GM23338 (cell line): ENCODE data around the gene TNS3. TPM values are rescaled to one million over a fixed set of nuclear protein-coding genes. Genes with fewer than 3 reads are reported as not detected.

Source experiments
- ATAC-seq: fragments of 200-7000 bp; cut with Tn5 transposase; 3 replicates; pipeline ENCODE4 v1.9.1; 2020
- DNase-seq: peaks from one replicate; pipeline ENCODE4 v3.0.0-alpha.2; 2015; ENCODE audit warnings: low spot score
- H2AFZ ChIP-seq: fragments of 200-600 bp; sonication (generic); 2 replicates; pipeline ENCODE4 v1.8.0; 2016; ENCODE audit warnings: antibody characterized with exemption, mild to moderate bottlenecking, moderate library complexity
- H3F3A ChIP-seq: fragments of 200-600 bp; sonication (generic); replicated peaks from 2 replicates; pipeline ENCODE4 v1.8.0; 2017; ENCODE audit warnings: antibody characterized with exemption, mixed run types, low read depth
- H3K27ac ChIP-seq: fragments of 200-600 bp; sonication (generic); 2 replicates; pipeline ENCODE4 v1.6.1; 2016; ENCODE audit warnings: low read depth
- H3K27me3 ChIP-seq: fragments of 200-600 bp; sonication (generic); 2 replicates; pipeline ENCODE4 v1.8.0; 2016; ENCODE audit warnings: mild to moderate bottlenecking, mixed run types, moderate library complexity; ENCODE audit not compliant: insufficient read depth
- H3K36me3 ChIP-seq: fragments of 200-600 bp; sonication (generic); 2 replicates; pipeline ENCODE4 v1.8.0; 2016; ENCODE audit warnings: mild to moderate bottlenecking; ENCODE audit not compliant: insufficient read depth
- H3K4me1 ChIP-seq: fragments of 200-600 bp; sonication (generic); 2 replicates; pipeline ENCODE4 v1.8.0; 2016; ENCODE audit warnings: mild to moderate bottlenecking, moderate library complexity; ENCODE audit not compliant: insufficient read depth
- H3K4me2 ChIP-seq: fragments of 200-600 bp; sonication (generic); 2 replicates; pipeline ENCODE4 v1.7.1; 2017; ENCODE audit warnings: mixed run types
- H3K4me3 ChIP-seq: fragments of 200-600 bp; sonication (generic); 2 replicates; pipeline ENCODE4 v1.6.1; 2016; ENCODE audit warnings: mixed run types
- H3K79me2 ChIP-seq: fragments of 200-600 bp; sonication (generic); replicated peaks from 2 replicates; pipeline ENCODE4 v1.8.0; 2017; ENCODE audit warnings: mild to moderate bottlenecking; ENCODE audit not compliant: insufficient read depth
- H3K9me2 ChIP-seq: fragments of 200-600 bp; sonication (generic); 2 replicates; pipeline ENCODE4 v1.8.0; 2017; ENCODE audit not compliant: insufficient read depth
- H4K20me1 ChIP-seq: fragments of 200-600 bp; sonication (generic); replicated peaks from 2 replicates; pipeline ENCODE4 v1.8.0; 2017; ENCODE audit warnings: mild to moderate bottlenecking; ENCODE audit not compliant: insufficient read depth
- H3K27ac Mint-ChIP-seq: 2 replicates; pipeline ENCODE4 v1.8.0; 2020; ENCODE audit warnings: inconsistent platforms, mild to moderate bottlenecking, moderate library complexity, mixed read lengths
- H3K27me3 Mint-ChIP-seq: 3 replicates; pipeline ENCODE4 v1.8.0; 2022; ENCODE audit warnings: low read depth, mild to moderate bottlenecking, moderate library complexity, mixed read lengths, inconsistent platforms; ENCODE audit not compliant: insufficient read depth, poor library complexity
- H3K36me3 Mint-ChIP-seq: 3 replicates; pipeline ENCODE4 v1.8.0; 2021; ENCODE audit warnings: low read depth, mild to moderate bottlenecking, inconsistent platforms, moderate library complexity, mixed read lengths
- H3K4me1 Mint-ChIP-seq: 3 replicates; pipeline ENCODE4 v1.8.0; 2020; ENCODE audit warnings: mild to moderate bottlenecking, inconsistent platforms, mixed read lengths
- H3K4me3 Mint-ChIP-seq: 3 replicates; pipeline ENCODE4 v1.8.0; 2021; ENCODE audit warnings: moderate library complexity, mild to moderate bottlenecking, inconsistent platforms, mixed read lengths
- H3K9me3 Mint-ChIP-seq: 3 replicates; pipeline ENCODE4 v1.8.0; 2020; ENCODE audit warnings: moderate library complexity, mild to moderate bottlenecking, inconsistent platforms, mixed read lengths
- EZH2 ChIP-seq: fragments of 200-600 bp; sonication (generic); IDR thresholded peaks from one replicate; pipeline ENCODE4 v1.8.0; 2017; ENCODE audit warnings: antibody characterized with exemption, mild to moderate bottlenecking, low read depth; ENCODE audit not compliant: unreplicated experiment
- JUNB ChIP-seq: IDR thresholded peaks from one replicate; pipeline ENCODE4 v1.6.1; 2016; ENCODE audit warnings: antibody characterized with exemption; ENCODE audit not compliant: unreplicated experiment
- NANOG ChIP-seq: IDR thresholded peaks from 2 replicates; pipeline ENCODE4 v1.6.1; 2016; ENCODE audit warnings: antibody characterized with exemption, borderline replicate concordance
- POLR2AphosphoS5 ChIP-seq: IDR thresholded peaks from 2 replicates; pipeline ENCODE4 v1.6.1; 2016; ENCODE audit warnings: antibody characterized with exemption, low read depth
- ZNF331 ChIP-seq: fragments of 250-450 bp; sonication (Bioruptor Pico); IDR thresholded peaks from 2 replicates; pipeline ENCODE4 v1.5.0; 2020; ENCODE audit warnings: low read depth, mild to moderate bottlenecking, moderate library complexity
- polyA plus RNA-seq: library from polyadenylated mRNA; unstranded; fragments of >200 nt; fragmentation: Nextera tagmentation; extraction: Ambion mirVana; gene quantifications from 2 replicates; pipeline ENCODE4 v1.2.1, GENCODE V29; 2016
- total RNA-seq: library from RNA; depleted of rRNA; stranded (reverse); fragments of >200 nt; shearing (Covaris generic); gene quantifications from 2 replicates; pipeline ENCODE4 v1.2.3, GENCODE V29; 2014
- TF ChIP-seq, protein P1 (sequence below): IDR thresholded peaks from 2 replicates; pipeline ENCODE4 v1.6.1; 2016; ENCODE audit warnings: antibody characterized with exemption
- TF ChIP-seq, protein P2 (sequence below): IDR thresholded peaks from one replicate; pipeline ENCODE4 v1.6.1; 2018; ENCODE audit warnings: antibody characterized with exemption; ENCODE audit not compliant: unreplicated experiment
- TF ChIP-seq, protein P3 (sequence below), 2 experiments: fragments of 200-600 bp in 1 of 2; sonication (generic) in 1 of 2; conservative IDR thresholded peaks; 2 replicates each; pipeline versions ENCODE4 v1.5.1 to v1.6.1; 2016 to 2017; ENCODE audit warnings: antibody characterized with exemption in 2 of 2, low read depth in 2 of 2, mild to moderate bottlenecking in 2 of 2, moderate library complexity in 1 of 2

Gene TNS3
- total and polyA plus RNA-seq, 2 experiments from 2014 or later, result 6.2 to 28.7 TPM

DNA sequence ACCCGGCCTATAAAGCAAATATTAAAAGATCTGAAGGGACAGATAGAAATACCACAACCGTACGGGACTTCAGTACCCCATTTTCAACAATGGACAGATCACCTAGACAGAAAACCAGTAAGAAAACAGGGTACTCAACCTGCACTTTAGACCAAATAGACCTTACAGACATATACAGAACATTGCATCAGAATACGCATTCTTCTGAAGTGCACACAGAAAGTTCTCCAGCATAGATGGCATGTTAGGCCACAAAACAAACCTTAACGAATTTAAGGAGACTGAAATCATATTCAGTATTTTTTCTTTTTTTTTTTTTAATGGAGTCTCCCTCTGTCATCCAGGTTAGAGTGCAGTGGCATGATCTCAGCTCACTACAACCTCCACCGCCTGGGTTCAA, 151.5 kb downstream of the TNS3 start:
- no peaks in the 10 kb centered on the region for H3K36me3 ChIP-seq
- no peaks in the 10 kb centered on the region for H3K4me1 ChIP-seq
- no peaks in the 10 kb centered on the region for H3K9me2 ChIP-seq
- H3F3A ChIP-seq, result no peaks in the 10 kb centered on the region
- ATAC-seq (no peak), DNase-seq (no peak)
- Mint-ChIP-seq H3K27ac (no peak overlapping the region), H3K4me1 (no peaks in the 10 kb centered on the region; the same call in 2 of the 3 replicates), H3K4me3 (no peak overlapping the region), H3K36me3 (no peaks in the 10 kb centered on the region; the same call in 2 of the 3 replicates), H3K9me3 (no peaks in the 10 kb centered on the region), H3K27me3 (peaks cover 2% of the 10 kb centered on the region)
- no peaks in the 10 kb centered on the region for H3K27me3 ChIP-seq
- H4K20me1 ChIP-seq, result no peaks in the 10 kb centered on the region
- no peak for TF ChIP-seq POLR2AphosphoS5
- TF ChIP-seq NANOG, result no peak
- no peak for TF ChIP-seq JUNB
- TF ChIP-seq, protein P1, sequence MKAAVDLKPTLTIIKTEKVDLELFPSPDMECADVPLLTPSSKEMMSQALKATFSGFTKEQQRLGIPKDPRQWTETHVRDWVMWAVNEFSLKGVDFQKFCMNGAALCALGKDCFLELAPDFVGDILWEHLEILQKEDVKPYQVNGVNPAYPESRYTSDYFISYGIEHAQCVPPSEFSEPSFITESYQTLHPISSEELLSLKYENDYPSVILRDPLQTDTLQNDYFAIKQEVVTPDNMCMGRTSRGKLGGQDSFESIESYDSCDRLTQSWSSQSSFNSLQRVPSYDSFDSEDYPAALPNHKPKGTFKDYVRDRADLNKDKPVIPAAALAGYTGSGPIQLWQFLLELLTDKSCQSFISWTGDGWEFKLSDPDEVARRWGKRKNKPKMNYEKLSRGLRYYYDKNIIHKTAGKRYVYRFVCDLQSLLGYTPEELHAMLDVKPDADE, result no peak
- TF ChIP-seq, protein P2, sequence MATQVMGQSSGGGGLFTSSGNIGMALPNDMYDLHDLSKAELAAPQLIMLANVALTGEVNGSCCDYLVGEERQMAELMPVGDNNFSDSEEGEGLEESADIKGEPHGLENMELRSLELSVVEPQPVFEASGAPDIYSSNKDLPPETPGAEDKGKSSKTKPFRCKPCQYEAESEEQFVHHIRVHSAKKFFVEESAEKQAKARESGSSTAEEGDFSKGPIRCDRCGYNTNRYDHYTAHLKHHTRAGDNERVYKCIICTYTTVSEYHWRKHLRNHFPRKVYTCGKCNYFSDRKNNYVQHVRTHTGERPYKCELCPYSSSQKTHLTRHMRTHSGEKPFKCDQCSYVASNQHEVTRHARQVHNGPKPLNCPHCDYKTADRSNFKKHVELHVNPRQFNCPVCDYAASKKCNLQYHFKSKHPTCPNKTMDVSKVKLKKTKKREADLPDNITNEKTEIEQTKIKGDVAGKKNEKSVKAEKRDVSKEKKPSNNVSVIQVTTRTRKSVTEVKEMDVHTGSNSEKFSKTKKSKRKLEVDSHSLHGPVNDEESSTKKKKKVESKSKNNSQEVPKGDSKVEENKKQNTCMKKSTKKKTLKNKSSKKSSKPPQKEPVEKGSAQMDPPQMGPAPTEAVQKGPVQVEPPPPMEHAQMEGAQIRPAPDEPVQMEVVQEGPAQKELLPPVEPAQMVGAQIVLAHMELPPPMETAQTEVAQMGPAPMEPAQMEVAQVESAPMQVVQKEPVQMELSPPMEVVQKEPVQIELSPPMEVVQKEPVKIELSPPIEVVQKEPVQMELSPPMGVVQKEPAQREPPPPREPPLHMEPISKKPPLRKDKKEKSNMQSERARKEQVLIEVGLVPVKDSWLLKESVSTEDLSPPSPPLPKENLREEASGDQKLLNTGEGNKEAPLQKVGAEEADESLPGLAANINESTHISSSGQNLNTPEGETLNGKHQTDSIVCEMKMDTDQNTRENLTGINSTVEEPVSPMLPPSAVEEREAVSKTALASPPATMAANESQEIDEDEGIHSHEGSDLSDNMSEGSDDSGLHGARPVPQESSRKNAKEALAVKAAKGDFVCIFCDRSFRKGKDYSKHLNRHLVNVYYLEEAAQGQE, result no peak
- H3K79me2 ChIP-seq, result no peaks in the 10 kb centered on the region
- no peak overlapping the region for H2AFZ ChIP-seq
- H3K4me3 ChIP-seq, result no peak overlapping the region
- H3K4me2 ChIP-seq, result no peak overlapping the region
- no peak overlapping the region for H3K27ac ChIP-seq

- no peak overlapping the region for H2AFZ ChIP-seq
- no peak overlapping the region for H3K4me3 ChIP-seq
- Mint-ChIP-seq H3K9me3 (no peaks in the 10 kb centered on the region), H3K27ac (no peak overlapping the region), H3K36me3 (no peaks in the 10 kb centered on the region; the same call in 2 of the 3 replicates), H3K4me3 (no peak overlapping the region), H3K27me3 (peaks cover 2% of the 10 kb centered on the region), H3K4me1 (no peaks in the 10 kb centered on the region; the same call in 2 of the 3 replicates)
- H3K27ac ChIP-seq, result no peak overlapping the region
- H3K27me3 ChIP-seq, result no peaks in the 10 kb centered on the region
- no peaks in the 10 kb centered on the region for H3F3A ChIP-seq
- H3K4me1 ChIP-seq, result no peaks in the 10 kb centered on the region
- H3K36me3 ChIP-seq, result no peaks in the 10 kb centered on the region; the same call in 1 of the 2 replicates
- H4K20me1 ChIP-seq, result no peaks in the 10 kb centered on the region
- no peak for TF ChIP-seq POLR2AphosphoS5
- TF ChIP-seq EZH2, result no peak
- TF ChIP-seq JUNB, result no peak
- TF ChIP-seq, protein P3, sequence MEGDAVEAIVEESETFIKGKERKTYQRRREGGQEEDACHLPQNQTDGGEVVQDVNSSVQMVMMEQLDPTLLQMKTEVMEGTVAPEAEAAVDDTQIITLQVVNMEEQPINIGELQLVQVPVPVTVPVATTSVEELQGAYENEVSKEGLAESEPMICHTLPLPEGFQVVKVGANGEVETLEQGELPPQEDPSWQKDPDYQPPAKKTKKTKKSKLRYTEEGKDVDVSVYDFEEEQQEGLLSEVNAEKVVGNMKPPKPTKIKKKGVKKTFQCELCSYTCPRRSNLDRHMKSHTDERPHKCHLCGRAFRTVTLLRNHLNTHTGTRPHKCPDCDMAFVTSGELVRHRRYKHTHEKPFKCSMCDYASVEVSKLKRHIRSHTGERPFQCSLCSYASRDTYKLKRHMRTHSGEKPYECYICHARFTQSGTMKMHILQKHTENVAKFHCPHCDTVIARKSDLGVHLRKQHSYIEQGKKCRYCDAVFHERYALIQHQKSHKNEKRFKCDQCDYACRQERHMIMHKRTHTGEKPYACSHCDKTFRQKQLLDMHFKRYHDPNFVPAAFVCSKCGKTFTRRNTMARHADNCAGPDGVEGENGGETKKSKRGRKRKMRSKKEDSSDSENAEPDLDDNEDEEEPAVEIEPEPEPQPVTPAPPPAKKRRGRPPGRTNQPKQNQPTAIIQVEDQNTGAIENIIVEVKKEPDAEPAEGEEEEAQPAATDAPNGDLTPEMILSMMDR (conservative IDR thresholded peaks at IDR 0.05; ENCODE audit: low read depth in 2 of 2), result no peak
- TF ChIP-seq ZNF331 (CRISPR knock-in tag), result no peak
- TF ChIP-seq NANOG, result no peak
- TF ChIP-seq, protein P2, result no peak
- no peak overlapping the region for H3K4me2 ChIP-seq
- H3K9me2 ChIP-seq, result no peaks in the 10 kb centered on the region
- no peak for DNase-seq
- no peaks in the 10 kb centered on the region for H3K79me2 ChIP-seq
- ATAC-seq, result no peak
These were observed 153.0 kb downstream of the TNS3 start for GRCh38 chr7:47428768-47429472.
